Lower leg skin (tissue), 3 donors: ENCODE results near the gene GOLPH3L.
"Not testable (repeated sequence)": the region's sequence is repeated elsewhere in the genome, so short reads cannot be mapped to it uniquely, and the experiment has no call there.

Source experiments
- CTCF ChIP-seq, 3 donors: fragments of 450-650 bp; IDR thresholded peaks; one replicate each; pipeline ENCODE4 v1.5.1; 2016; ENCODE audit warnings: antibody characterized with exemption in 3 of 3, mild to moderate bottlenecking in 3 of 3, moderate library complexity in 2 of 3
- POLR2A ChIP-seq, 2 donors: fragments of 450-650 bp; IDR thresholded peaks; one replicate each; pipeline ENCODE4 v1.6.1; 2016 to 2017; ENCODE audit warnings: antibody characterized with exemption in 2 of 2, mild to moderate bottlenecking in 1 of 2, moderate library complexity in 1 of 2

GRCh38 chr1:150638430-150638829 is 58.5 kb downstream of the GOLPH3L start:
- not testable (repeated sequence) for TF ChIP-seq CTCF, POLR2A (IDR thresholded peaks at IDR 0.05)
